HG02642 (cell line): ENCODE measurements around the gene CD74.
"Not testable (repeated sequence)": the region's sequence is repeated elsewhere in the genome, so short reads cannot be mapped to it uniquely, and the experiment has no call there.

Source experiments
- ATAC-seq: cut with Tn5 transposase; IDR thresholded peaks from one replicate; pipeline ENCODE4 v1.9.1; 2021; ENCODE audit warnings: mild to moderate bottlenecking; ENCODE audit not compliant: unreplicated experiment, poor library complexity

Gene CD74

GRCh38 chr5:150442699-150443080 is 30.0 kb upstream of the CD74 start:
- no peak for ATAC-seq

- no peak for ATAC-seq
Observed at GRCh38 chr5:150441813-150442698, 29.3 kb upstream of the CD74 start.

- no peak for ATAC-seq
Observed at GRCh38 chr5:150440948-150441812, 28.5 kb upstream of the CD74 start.

- no peak for ATAC-seq
Observed at GRCh38 chr5:150438873-150439546, 26.3 kb upstream of the CD74 start.

GRCh38 chr5:150436141-150436680 is 23.5 kb upstream of the CD74 start:
- ATAC-seq = peak; percentile 93

GRCh38 chr5:150434464-150434863 is 21.8 kb upstream of the CD74 start:
- no peak for ATAC-seq

GRCh38 chr5:150431574-150431973 is 18.9 kb upstream of the CD74 start:
- ATAC-seq = no peak

- no peak for ATAC-seq
Observed at GRCh38 chr5:150431048-150431447, 18.3 kb upstream of the CD74 start.

- ATAC-seq = no peak
Observed at GRCh38 chr5:150429410-150429873, 16.7 kb upstream of the CD74 start.

GRCh38 chr5:150428978-150429377 is 16.3 kb upstream of the CD74 start:
- no peak for ATAC-seq

GRCh38 chr5:150428106-150428876 is 15.6 kb upstream of the CD74 start:
- ATAC-seq = no peak

- not testable (repeated sequence) for ATAC-seq
Observed at GRCh38 chr5:150426165-150426564, 13.5 kb upstream of the CD74 start.

- ATAC-seq = no peak
Observed at GRCh38 chr5:150422758-150423157, 10.0 kb upstream of the CD74 start.

- ATAC-seq = no peak
Observed at GRCh38 chr5:150422075-150422474, 9.4 kb upstream of the CD74 start.

GRCh38 chr5:150419630-150420270 is 7.0 kb upstream of the CD74 start:
- no peak for ATAC-seq

GRCh38 chr5:150413902-150414790 is 1.4 kb upstream of the CD74 start:
- ATAC-seq = not testable (repeated sequence)

GRCh38 chr5:150413176-150413901 is 629 bp upstream of the CD74 start:
- ATAC-seq = no peak
